Measurements from ENCODE around the gene ZNF367.
"Not testable (repeated sequence)": the region's sequence is repeated elsewhere in the genome, so short reads cannot be mapped to it uniquely, and the experiment has no call there.

GRCh38 chr9:96362119-96362518, 56.1 kb downstream of the ZNF367 start:
- not testable (repeated sequence) for TF ChIP-seq EZH2phosphoT487 (IDR thresholded peaks at IDR 0.05; ENCODE audit: borderline replicate concordance, low read length); EZH2 (IDR thresholded peaks at IDR 0.05; ENCODE audit: low read length, unreplicated experiment)
- TF ChIP-seq, protein P1, sequence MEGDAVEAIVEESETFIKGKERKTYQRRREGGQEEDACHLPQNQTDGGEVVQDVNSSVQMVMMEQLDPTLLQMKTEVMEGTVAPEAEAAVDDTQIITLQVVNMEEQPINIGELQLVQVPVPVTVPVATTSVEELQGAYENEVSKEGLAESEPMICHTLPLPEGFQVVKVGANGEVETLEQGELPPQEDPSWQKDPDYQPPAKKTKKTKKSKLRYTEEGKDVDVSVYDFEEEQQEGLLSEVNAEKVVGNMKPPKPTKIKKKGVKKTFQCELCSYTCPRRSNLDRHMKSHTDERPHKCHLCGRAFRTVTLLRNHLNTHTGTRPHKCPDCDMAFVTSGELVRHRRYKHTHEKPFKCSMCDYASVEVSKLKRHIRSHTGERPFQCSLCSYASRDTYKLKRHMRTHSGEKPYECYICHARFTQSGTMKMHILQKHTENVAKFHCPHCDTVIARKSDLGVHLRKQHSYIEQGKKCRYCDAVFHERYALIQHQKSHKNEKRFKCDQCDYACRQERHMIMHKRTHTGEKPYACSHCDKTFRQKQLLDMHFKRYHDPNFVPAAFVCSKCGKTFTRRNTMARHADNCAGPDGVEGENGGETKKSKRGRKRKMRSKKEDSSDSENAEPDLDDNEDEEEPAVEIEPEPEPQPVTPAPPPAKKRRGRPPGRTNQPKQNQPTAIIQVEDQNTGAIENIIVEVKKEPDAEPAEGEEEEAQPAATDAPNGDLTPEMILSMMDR (conservative IDR thresholded peaks at IDR 0.05; ENCODE audit: low read depth, low read length): not testable (repeated sequence)
